ENCODE results near the gene TAS2R20.

TAS2R20 gene

DNA sequence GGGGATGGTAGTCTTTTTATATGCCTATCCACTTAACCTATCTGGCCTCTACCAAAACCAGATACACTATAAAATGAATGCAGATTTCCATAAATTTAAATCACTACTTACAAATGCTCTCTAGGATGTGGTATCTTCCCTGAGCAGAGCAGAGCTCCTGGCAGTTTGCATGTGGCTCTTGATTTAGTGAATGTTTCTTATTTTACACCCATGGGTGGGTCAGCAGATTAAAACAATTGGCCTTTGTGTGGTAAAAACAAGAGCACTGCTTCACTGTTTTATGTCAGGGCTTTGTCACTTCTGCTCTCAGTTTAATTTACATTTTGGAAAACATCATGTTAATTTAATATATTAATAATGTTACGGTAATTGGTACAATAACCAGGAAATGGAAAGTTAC, 18.8 kb upstream of the TAS2R20 start:
- Histone ChIP-seq H3K4me1 (ENCODE audit: low read depth, poor library complexity, severe bottlenecking) (no peaks in the 10 kb centered on the region), H3K27ac (no peak overlapping the region), H3K27me3 (ENCODE audit: insufficient read depth, low read depth) (no peaks in the 10 kb centered on the region), H3K4me3 (IDR thresholded peaks at IDR 0.05; ENCODE audit: insufficient read depth, low read depth, low read length) (no peak overlapping the region), H3K9ac (no peak overlapping the region), H3K36me3 (ENCODE audit: insufficient read depth) (no peaks in the 10 kb centered on the region), H3K4me2 (no peak overlapping the region), H4K20me1 (ENCODE audit: insufficient read depth) (no peaks in the 10 kb centered on the region), H3K79me2 (ENCODE audit: insufficient read depth, low read depth) (no peaks in the 10 kb centered on the region), H2AFZ (ENCODE audit: low read depth) (no peak overlapping the region)
- TF ChIP-seq, protein P1, sequence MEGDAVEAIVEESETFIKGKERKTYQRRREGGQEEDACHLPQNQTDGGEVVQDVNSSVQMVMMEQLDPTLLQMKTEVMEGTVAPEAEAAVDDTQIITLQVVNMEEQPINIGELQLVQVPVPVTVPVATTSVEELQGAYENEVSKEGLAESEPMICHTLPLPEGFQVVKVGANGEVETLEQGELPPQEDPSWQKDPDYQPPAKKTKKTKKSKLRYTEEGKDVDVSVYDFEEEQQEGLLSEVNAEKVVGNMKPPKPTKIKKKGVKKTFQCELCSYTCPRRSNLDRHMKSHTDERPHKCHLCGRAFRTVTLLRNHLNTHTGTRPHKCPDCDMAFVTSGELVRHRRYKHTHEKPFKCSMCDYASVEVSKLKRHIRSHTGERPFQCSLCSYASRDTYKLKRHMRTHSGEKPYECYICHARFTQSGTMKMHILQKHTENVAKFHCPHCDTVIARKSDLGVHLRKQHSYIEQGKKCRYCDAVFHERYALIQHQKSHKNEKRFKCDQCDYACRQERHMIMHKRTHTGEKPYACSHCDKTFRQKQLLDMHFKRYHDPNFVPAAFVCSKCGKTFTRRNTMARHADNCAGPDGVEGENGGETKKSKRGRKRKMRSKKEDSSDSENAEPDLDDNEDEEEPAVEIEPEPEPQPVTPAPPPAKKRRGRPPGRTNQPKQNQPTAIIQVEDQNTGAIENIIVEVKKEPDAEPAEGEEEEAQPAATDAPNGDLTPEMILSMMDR (conservative IDR thresholded peaks at IDR 0.05; ENCODE audit: low read depth, low read length): no peak

DNA sequence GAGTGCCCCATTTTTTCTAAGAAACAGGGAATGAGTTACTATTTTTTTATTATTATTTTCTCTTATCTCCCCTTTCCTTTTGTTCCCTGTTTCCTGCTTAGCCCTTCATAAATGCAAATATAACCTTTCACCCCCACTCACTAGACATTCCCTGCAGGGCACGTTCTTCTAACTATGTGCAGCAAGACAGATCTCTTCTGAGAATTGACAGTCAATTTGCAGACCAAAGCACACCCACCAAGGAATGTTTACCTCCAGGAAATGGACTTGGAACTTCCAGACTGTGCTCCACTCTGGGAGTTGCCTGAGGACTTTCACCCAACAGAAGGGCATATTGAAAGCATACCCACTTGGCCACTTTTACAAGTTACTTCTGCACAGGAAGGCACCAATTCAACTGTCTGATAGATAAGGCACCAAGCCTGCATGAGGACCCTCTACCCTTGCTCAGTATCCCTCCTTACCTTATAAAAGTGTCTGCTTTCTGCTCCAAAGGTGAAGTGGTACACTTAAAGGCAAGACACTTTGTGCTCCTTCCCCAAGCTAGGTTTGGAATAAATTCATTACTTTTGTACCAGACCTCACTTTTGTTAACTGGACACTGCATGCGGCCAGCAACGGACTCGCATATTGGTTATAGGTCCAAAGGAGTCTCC, 17.8 kb upstream of the TAS2R20 start:
- Histone ChIP-seq H3K4me2 (no peak overlapping the region), H3K9ac (no peak overlapping the region), H3K79me2 (ENCODE audit: insufficient read depth, low read depth) (no peaks in the 10 kb centered on the region), H2AFZ (ENCODE audit: low read depth) (no peak overlapping the region), H3K27ac (no peak overlapping the region), H3K36me3 (ENCODE audit: insufficient read depth) (no peaks in the 10 kb centered on the region), H3K4me1 (ENCODE audit: low read depth, poor library complexity, severe bottlenecking) (no peaks in the 10 kb centered on the region), H3K4me3 (IDR thresholded peaks at IDR 0.05; ENCODE audit: insufficient read depth, low read depth, low read length) (no peak overlapping the region), H4K20me1 (ENCODE audit: insufficient read depth) (no peaks in the 10 kb centered on the region), H3K27me3 (ENCODE audit: insufficient read depth, low read depth) (no peaks in the 10 kb centered on the region)
- TF ChIP-seq, protein P1 (conservative IDR thresholded peaks at IDR 0.05; ENCODE audit: low read depth, low read length): no peak

DNA sequence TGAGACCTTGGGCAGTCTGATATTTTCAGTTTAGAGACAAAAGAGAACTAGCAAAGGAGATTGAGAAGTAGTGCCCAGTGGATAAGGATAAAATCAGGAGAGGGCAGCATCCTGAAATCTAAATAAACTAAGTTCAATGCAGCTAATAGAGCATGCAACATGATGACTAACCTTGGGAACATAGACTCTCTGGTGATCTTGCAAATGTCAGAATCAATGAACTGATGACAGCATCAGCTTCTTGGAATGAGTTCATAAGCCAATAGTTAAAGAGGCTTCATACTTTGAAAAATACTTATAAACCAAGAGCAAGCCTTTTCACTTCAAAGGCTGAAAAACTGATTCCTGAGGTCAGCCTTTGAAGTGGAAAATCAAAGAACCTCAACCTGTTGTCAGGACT, 16.1 kb upstream of the TAS2R20 start:
- no peak overlapping the region for H3K4me2 ChIP-seq
- H3K27ac ChIP-seq: no peak overlapping the region
- TF ChIP-seq, protein P1 (conservative IDR thresholded peaks at IDR 0.05; ENCODE audit: low read depth, low read length): no peak
- H3K4me1 ChIP-seq (ENCODE audit: low read depth, poor library complexity, severe bottlenecking): no peaks in the 10 kb centered on the region
- H3K27me3 ChIP-seq (ENCODE audit: insufficient read depth, low read depth): no peaks in the 10 kb centered on the region
- H4K20me1 ChIP-seq (ENCODE audit: insufficient read depth): no peaks in the 10 kb centered on the region
- H3K36me3 ChIP-seq (ENCODE audit: insufficient read depth): no peaks in the 10 kb centered on the region
- no peak overlapping the region for H3K4me3 ChIP-seq (IDR thresholded peaks at IDR 0.05; ENCODE audit: insufficient read depth, low read depth, low read length)
- H3K9ac ChIP-seq: no peak overlapping the region
- H2AFZ ChIP-seq (ENCODE audit: low read depth): no peak overlapping the region
- no peaks in the 10 kb centered on the region for H3K79me2 ChIP-seq (ENCODE audit: insufficient read depth, low read depth)

DNA sequence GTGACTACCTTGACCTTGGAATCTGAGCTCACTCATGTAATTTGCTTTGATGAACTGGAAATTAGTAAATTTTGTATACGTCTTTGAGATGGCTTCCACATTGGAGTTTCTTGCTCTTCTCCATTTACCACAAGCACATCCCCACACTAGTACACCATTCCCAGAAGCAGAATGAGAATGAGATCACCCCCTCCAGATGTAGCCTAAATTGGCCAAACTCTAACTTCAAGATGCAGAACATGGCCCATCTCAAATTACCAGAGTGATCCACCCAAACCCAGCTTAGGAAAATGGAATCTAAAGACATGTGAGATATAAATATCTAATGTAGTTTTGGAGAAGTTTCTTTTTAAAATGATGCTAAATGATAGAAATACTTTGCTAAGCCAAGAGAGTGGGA, 9.5 kb upstream of the TAS2R20 start:
- Histone ChIP-seq H4K20me1 (ENCODE audit: insufficient read depth) (no peaks in the 10 kb centered on the region), H3K27ac (no peak overlapping the region), H3K4me3 (IDR thresholded peaks at IDR 0.05; ENCODE audit: insufficient read depth, low read depth, low read length) (no peak overlapping the region), H3K36me3 (ENCODE audit: insufficient read depth) (no peaks in the 10 kb centered on the region), H3K4me1 (ENCODE audit: low read depth, poor library complexity, severe bottlenecking) (no peaks in the 10 kb centered on the region), H3K27me3 (ENCODE audit: insufficient read depth, low read depth) (no peaks in the 10 kb centered on the region), H3K9ac (no peak overlapping the region), H3K4me2 (no peak overlapping the region), H2AFZ (ENCODE audit: low read depth) (no peak overlapping the region), H3K79me2 (ENCODE audit: insufficient read depth, low read depth) (no peaks in the 10 kb centered on the region)
- TF ChIP-seq, protein P1 (conservative IDR thresholded peaks at IDR 0.05; ENCODE audit: low read depth, low read length): no peak

Data from KMS-11 (cell line).